IMR-90 (cell line): ENCODE results near the gene CHST5. TPM values are rescaled to one million over a fixed set of nuclear protein-coding genes. Genes with fewer than 3 reads are reported as not detected.

Experiments
- ATAC-seq: fragments of 200-7000 bp; cut with Tn5 transposase; 2 replicates; pipeline ENCODE4 v1.9.1; 2020; ENCODE audit warnings: low read depth, mild to moderate bottlenecking, moderate library complexity
- BruUV-seq: library from RNA; stranded (reverse); fragments of 400-500 nt; replicated peaks from 2 replicates; lab custom pipeline; 2021; lab: Mats Ljungman, UMichigan
- CTCF ChIA-PET: fragments of 300-600 bp; formaldehyde crosslinking; extraction: SDS; loops from one replicate; lab custom pipeline; 2021; ENCODE audit warnings: antibody characterized with exemption; lab: Yijun Ruan, JAX
- POLR2A ChIA-PET: fragments of 300-600 bp; sonication (Branson Sonifier 250); formaldehyde crosslinking; loops from one replicate; lab custom pipeline; 2022; ENCODE audit warnings: antibody characterized with exemption; ENCODE audit not compliant: unreplicated experiment; lab: Charles Lee
- DNase-seq: peaks from one replicate; pipeline ENCODE4 v3.0.0; 2013
- H2AFZ ChIP-seq: replicated peaks from 2 replicates; pipeline ENCODE3; 2013; ENCODE audit warnings: low read length, mild to moderate bottlenecking; ENCODE audit not compliant: poor library complexity
- H2AK5ac ChIP-seq: 2 replicates; pipeline ENCODE4 v1.6.1; 2013; ENCODE audit warnings: low read depth, low read length, inconsistent platforms
- H2AK9ac ChIP-seq: replicated peaks from 2 replicates; pipeline ENCODE3; 2013; ENCODE audit warnings: mild to moderate bottlenecking, low read depth, low read length, moderate library complexity; ENCODE audit not compliant: poor library complexity
- H2BK120ac ChIP-seq: 2 replicates; pipeline ENCODE4 v1.6.1; 2013; ENCODE audit warnings: low read depth, low read length, inconsistent platforms
- H2BK15ac ChIP-seq: 3 replicates; pipeline ENCODE4 v1.6.1; 2013; ENCODE audit warnings: low read depth, low read length, inconsistent platforms
- H2BK20ac ChIP-seq: 2 replicates; pipeline ENCODE4 v1.6.1; 2013; ENCODE audit warnings: low read depth, mild to moderate bottlenecking, inconsistent platforms, low read length, moderate library complexity
- H2BK5ac ChIP-seq: 2 replicates; pipeline ENCODE4 v1.6.1; 2013; ENCODE audit warnings: mild to moderate bottlenecking, low read depth, low read length, inconsistent platforms; ENCODE audit not compliant: poor library complexity, severe bottlenecking
- H3K14ac ChIP-seq: replicated peaks from 2 replicates; pipeline ENCODE4 v1.6.1; 2013; ENCODE audit warnings: low read depth, low read length, inconsistent platforms
- H3K18ac ChIP-seq: 2 replicates; pipeline ENCODE4 v1.6.1; 2013; ENCODE audit warnings: low read depth, low read length, control low read depth
- H3K23ac ChIP-seq: 2 replicates; pipeline ENCODE4 v1.6.1; 2013; ENCODE audit warnings: low read depth, low read length, inconsistent platforms
- H3K27ac ChIP-seq: 2 replicates; pipeline ENCODE4 v1.5.1; 2013; ENCODE audit warnings: mild to moderate bottlenecking, control low read depth, low read length; ENCODE audit not compliant: insufficient read depth
- H3K27me3 ChIP-seq: 2 replicates; pipeline ENCODE4 v1.6.1; 2013; ENCODE audit warnings: low read length; ENCODE audit not compliant: control insufficient read depth, insufficient read depth
- H3K36me3 ChIP-seq: 2 replicates; pipeline ENCODE4 v1.6.1; 2013; ENCODE audit warnings: low read length, mixed read lengths; ENCODE audit not compliant: control insufficient read depth, insufficient read depth
- H3K4ac ChIP-seq: 2 replicates; pipeline ENCODE4 v1.6.1; 2013; ENCODE audit warnings: low read depth, low read length, inconsistent platforms
- H3K4me1 ChIP-seq: 2 replicates; pipeline ENCODE4 v1.6.1; 2013; ENCODE audit warnings: low read length, mixed read lengths; ENCODE audit not compliant: control insufficient read depth, insufficient read depth
- H3K4me2 ChIP-seq: 2 replicates; pipeline ENCODE4 v1.6.1; 2013; ENCODE audit warnings: low read depth, mild to moderate bottlenecking, control low read depth, low read length, moderate library complexity
- H3K4me3 ChIP-seq: 2 replicates; pipeline ENCODE4 v1.5.1; 2013; ENCODE audit warnings: low read depth, mild to moderate bottlenecking, control low read depth, low read length, moderate library complexity; ENCODE audit not compliant: insufficient read depth
- H3K56ac ChIP-seq: 2 replicates; pipeline ENCODE4 v1.6.1; 2013; ENCODE audit warnings: low read length, inconsistent platforms; ENCODE audit not compliant: insufficient read depth; ENCODE audit errors: extremely low read depth
- H3K79me1 ChIP-seq, 2 experiments: 2 replicates each; pipeline ENCODE4 v1.6.1; 2013; ENCODE audit warnings: low read length in 2 of 2, inconsistent platforms in 1 of 2, low read depth in 1 of 2
- H3K9ac ChIP-seq: 2 replicates; pipeline ENCODE4 v1.6.1; 2013; ENCODE audit warnings: low read depth, low read length, control low read depth
- H3K9me1 ChIP-seq: 2 replicates; pipeline ENCODE4 v1.6.1; 2013; ENCODE audit warnings: low read length, inconsistent platforms; ENCODE audit not compliant: insufficient read depth
- H3K9me3 ChIP-seq: 2 replicates; pipeline ENCODE4 v1.6.1; 2013; ENCODE audit warnings: low read length; ENCODE audit not compliant: control insufficient read depth, insufficient read depth
- H4K20me1 ChIP-seq: 2 replicates; pipeline ENCODE4 v1.6.1; 2013; ENCODE audit warnings: low read length, inconsistent platforms; ENCODE audit not compliant: insufficient read depth
- H4K5ac ChIP-seq: 2 replicates; pipeline ENCODE4 v1.6.1; 2013; ENCODE audit warnings: mild to moderate bottlenecking, low read depth, low read length, control low read depth
- H4K8ac ChIP-seq, 2 experiments: 2 replicates each; pipeline ENCODE4 v1.6.1; 2013; ENCODE audit warnings: low read depth in 2 of 2, low read length in 2 of 2, control low read depth in 1 of 2, inconsistent platforms in 1 of 2
- H4K91ac ChIP-seq: 2 replicates; pipeline ENCODE4 v1.6.1; 2013; ENCODE audit warnings: low read depth, low read length, inconsistent platforms; ENCODE audit not compliant: insufficient read depth
- BHLHE40 ChIP-seq: fragments of 150-350 bp; IDR thresholded peaks from 2 replicates; pipeline ENCODE4 v1.6.1; 2016; ENCODE audit warnings: mild to moderate bottlenecking, low read depth, low read length
- CEBPB ChIP-seq: IDR thresholded peaks from 2 replicates; pipeline ENCODE4 v1.6.1; 2012; ENCODE audit warnings: low read depth, low read length, improper control_type of control experiment
- CHD1 ChIP-seq: IDR thresholded peaks from 2 replicates; pipeline ENCODE4 v1.6.1; 2012; ENCODE audit warnings: low read depth, low read length, improper control_type of control experiment
- FOS ChIP-seq: fragments of 150-350 bp; IDR thresholded peaks from 2 replicates; pipeline ENCODE4 v1.6.1; 2016; ENCODE audit warnings: low read depth, low read length
- MAFK ChIP-seq: IDR thresholded peaks from 2 replicates; pipeline ENCODE4 v1.6.1; 2012; ENCODE audit warnings: low read depth, low read length, improper control_type of control experiment
- RCOR1 ChIP-seq: IDR thresholded peaks from 2 replicates; pipeline ENCODE4 v1.6.1; 2012; ENCODE audit warnings: mild to moderate bottlenecking, low read length, improper control_type of control experiment; ENCODE audit not compliant: insufficient replicate concordance
- RFX5 ChIP-seq: IDR thresholded peaks from 2 replicates; pipeline ENCODE4 v1.8.0; 2012; ENCODE audit warnings: low read depth, mild to moderate bottlenecking, low read length, moderate library complexity
- SMC3 ChIP-seq: fragments of 150-350 bp; IDR thresholded peaks from 2 replicates; pipeline ENCODE4 v1.6.1; 2016; ENCODE audit warnings: low read depth, mild to moderate bottlenecking, antibody characterized with exemption, low read length, moderate library complexity
- WGBS, 2 experiments: methylation state at CpG; one replicate each; pipeline versions ENCODE4 v1.1.5 to v1.1.7; 2013; ENCODE audit warnings: missing lambda C conversion rate in 2 of 2; ENCODE audit not compliant: insufficient read length in 1 of 2; ENCODE audit errors: extremely low coverage in 2 of 2; 5-methylcytosine and 5-hydroxymethylcytosine counted together
- dilution Hi-C: fragments of 300-500 bp; cut with HindIII; formaldehyde crosslinking; loops from one replicate; pipeline ENCODE4 v1.14.3; 2018; ENCODE audit warnings: low sequenced_read_pairs; ENCODE audit not compliant: unreplicated experiment
- in situ Hi-C: fragments of 300-500 bp; cut with MboI; formaldehyde crosslinking; loops from 3 replicates; pipeline ENCODE4 v1.14.3; 2019; ENCODE audit warnings: low sequenced_read_pairs, inconsistent platforms, mixed read lengths
- intact Hi-C: fragments of 100-400 bp; cut with micrococcal nuclease; formaldehyde crosslinking; loops from 2 replicates; pipeline ENCODE4 v1.10.0; 2022
- polyA plus RNA-seq, 3 experiments: library from polyadenylated mRNA; depleted of rRNA; stranded (reverse); fragments of >200 nt; gene quantifications; 2 replicates each; pipeline ENCODE4 v1.2.3, GENCODE V29; 2012; ENCODE audit warnings: low replicate concordance in 1 of 3
- total RNA-seq: library from RNA; depleted of rRNA; stranded (reverse); fragments of >200 nt; gene quantifications from 2 replicates; pipeline ENCODE4 v1.2.3, GENCODE V29; 2012
- TF ChIP-seq, protein P1 (sequence below): conservative IDR thresholded peaks from 2 replicates; pipeline ENCODE4 v1.5.1; 2012; ENCODE audit warnings: mild to moderate bottlenecking, low read depth, low read length, improper control_type of control experiment

The CHST5 gene
- total and polyA plus RNA-seq, 2 of the 4 experiments (the other 2 are of a cell fraction) = not detected

DNA sequence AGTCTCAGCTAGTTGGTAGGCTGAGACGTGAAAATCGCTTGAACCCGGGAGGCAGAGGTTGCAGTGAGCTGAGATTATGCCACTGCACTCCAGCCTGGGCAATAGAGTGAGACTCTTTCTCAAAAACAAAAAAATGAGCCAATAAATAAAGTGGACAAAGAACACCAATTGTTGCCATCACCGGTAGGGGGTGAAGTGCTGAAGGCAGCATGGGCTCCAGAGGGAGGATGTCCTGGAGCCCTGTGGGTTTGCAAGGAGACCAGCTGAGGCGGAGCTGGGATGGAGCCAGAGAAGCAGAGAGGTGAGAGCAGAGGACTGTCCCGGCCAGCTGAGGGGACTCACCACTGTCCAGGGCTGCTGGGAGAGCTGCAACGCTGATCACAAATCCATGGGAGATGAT is 54.4 kb downstream of the CHST5 start:
- Histone ChIP-seq H3K27me3 (peaks cover 20% of the 10 kb centered on the region), H3K18ac (no peak overlapping the region), H3K4me1 (no peaks in the 10 kb centered on the region), H3K9me1 (no peaks in the 10 kb centered on the region), H3K4me2 (no peak overlapping the region), H3K56ac (no peak overlapping the region), H4K91ac (no peak overlapping the region), H3K23ac (no peak overlapping the region), H4K20me1 (no peaks in the 10 kb centered on the region), H3K79me1 (no peaks in the 10 kb centered on the region), H2AK5ac (no peak overlapping the region), H4K5ac (no peak overlapping the region), H3K9ac (no peak overlapping the region), H3K4me3 (no peak overlapping the region), H2BK15ac (no peak overlapping the region), H4K8ac (no peak overlapping the region), H3K36me3 (no peaks in the 10 kb centered on the region), H2AK9ac (no peak overlapping the region), H3K14ac (no peak overlapping the region), H2BK20ac (no peak overlapping the region), H3K9me3 (no peaks in the 10 kb centered on the region), H2AFZ (no peak overlapping the region), H2BK5ac (no peak overlapping the region), H2BK120ac (no peak overlapping the region), H3K27ac (no peak overlapping the region), H3K4ac (no peak overlapping the region)
- POLR2A ChIA-PET = no interaction called here
- no peak for TF ChIP-seq FOS
- no peak for TF ChIP-seq RCOR1
- no peak for TF ChIP-seq RFX5
- no peak for TF ChIP-seq CEBPB
- no peak for TF ChIP-seq BHLHE40
- TF ChIP-seq MAFK = no peak
- no peak for TF ChIP-seq CHD1
- TF ChIP-seq, protein P1, sequence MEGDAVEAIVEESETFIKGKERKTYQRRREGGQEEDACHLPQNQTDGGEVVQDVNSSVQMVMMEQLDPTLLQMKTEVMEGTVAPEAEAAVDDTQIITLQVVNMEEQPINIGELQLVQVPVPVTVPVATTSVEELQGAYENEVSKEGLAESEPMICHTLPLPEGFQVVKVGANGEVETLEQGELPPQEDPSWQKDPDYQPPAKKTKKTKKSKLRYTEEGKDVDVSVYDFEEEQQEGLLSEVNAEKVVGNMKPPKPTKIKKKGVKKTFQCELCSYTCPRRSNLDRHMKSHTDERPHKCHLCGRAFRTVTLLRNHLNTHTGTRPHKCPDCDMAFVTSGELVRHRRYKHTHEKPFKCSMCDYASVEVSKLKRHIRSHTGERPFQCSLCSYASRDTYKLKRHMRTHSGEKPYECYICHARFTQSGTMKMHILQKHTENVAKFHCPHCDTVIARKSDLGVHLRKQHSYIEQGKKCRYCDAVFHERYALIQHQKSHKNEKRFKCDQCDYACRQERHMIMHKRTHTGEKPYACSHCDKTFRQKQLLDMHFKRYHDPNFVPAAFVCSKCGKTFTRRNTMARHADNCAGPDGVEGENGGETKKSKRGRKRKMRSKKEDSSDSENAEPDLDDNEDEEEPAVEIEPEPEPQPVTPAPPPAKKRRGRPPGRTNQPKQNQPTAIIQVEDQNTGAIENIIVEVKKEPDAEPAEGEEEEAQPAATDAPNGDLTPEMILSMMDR = no peak
- no peak for TF ChIP-seq SMC3
- DNase-seq (no peak), ATAC-seq (no peak)
- CTCF ChIA-PET = interaction anchor here (1.5 kb wide), 1 partner anchor 283 kb away, joined by 3 read pairs; no protein-coding TSS in a partner anchor
- in situ Hi-C loops (no loop called here), intact Hi-C loops (no loop called here), dilution Hi-C loops (no loop called here)
- BruUV-seq = no TSS peak
- 90% methylated on average over 2 of the region's 7 CpGs; no CpG with 5 or more reads in 1 of the 2 experiments for WGBS, 2 experiments
